IMR-90 (cell line): ENCODE data around the gene ATP10A. TPM values are rescaled to one million over a fixed set of nuclear protein-coding genes. Genes with fewer than 3 reads are reported as not detected.

ENCODE experiments used
- ATAC-seq: fragments of 200-7000 bp; cut with Tn5 transposase; 2 replicates; pipeline ENCODE4 v1.9.1; 2020; ENCODE audit warnings: low read depth, mild to moderate bottlenecking, moderate library complexity
- BruUV-seq: library from RNA; stranded (reverse); fragments of 400-500 nt; replicated peaks from 2 replicates; lab custom pipeline; 2021; lab: Mats Ljungman, UMichigan
- CTCF ChIA-PET: fragments of 300-600 bp; formaldehyde crosslinking; extraction: SDS; loops from one replicate; lab custom pipeline; 2021; ENCODE audit warnings: antibody characterized with exemption; lab: Yijun Ruan, JAX
- POLR2A ChIA-PET: fragments of 300-600 bp; sonication (Branson Sonifier 250); formaldehyde crosslinking; loops from one replicate; lab custom pipeline; 2022; ENCODE audit warnings: antibody characterized with exemption; ENCODE audit not compliant: unreplicated experiment; lab: Charles Lee
- DNase-seq: peaks from one replicate; pipeline ENCODE4 v3.0.0; 2013
- H2AFZ ChIP-seq: replicated peaks from 2 replicates; pipeline ENCODE3; 2013; ENCODE audit warnings: low read length, mild to moderate bottlenecking; ENCODE audit not compliant: poor library complexity
- H2AK5ac ChIP-seq: 2 replicates; pipeline ENCODE4 v1.6.1; 2013; ENCODE audit warnings: low read depth, low read length, inconsistent platforms
- H2AK9ac ChIP-seq: replicated peaks from 2 replicates; pipeline ENCODE3; 2013; ENCODE audit warnings: mild to moderate bottlenecking, low read depth, low read length, moderate library complexity; ENCODE audit not compliant: poor library complexity
- H2BK120ac ChIP-seq: 2 replicates; pipeline ENCODE4 v1.6.1; 2013; ENCODE audit warnings: low read depth, low read length, inconsistent platforms
- H2BK15ac ChIP-seq: 3 replicates; pipeline ENCODE4 v1.6.1; 2013; ENCODE audit warnings: low read depth, low read length, inconsistent platforms
- H2BK20ac ChIP-seq: 2 replicates; pipeline ENCODE4 v1.6.1; 2013; ENCODE audit warnings: low read depth, mild to moderate bottlenecking, inconsistent platforms, low read length, moderate library complexity
- H2BK5ac ChIP-seq: 2 replicates; pipeline ENCODE4 v1.6.1; 2013; ENCODE audit warnings: mild to moderate bottlenecking, low read depth, low read length, inconsistent platforms; ENCODE audit not compliant: poor library complexity, severe bottlenecking
- H3K14ac ChIP-seq: replicated peaks from 2 replicates; pipeline ENCODE4 v1.6.1; 2013; ENCODE audit warnings: low read depth, low read length, inconsistent platforms
- H3K18ac ChIP-seq: 2 replicates; pipeline ENCODE4 v1.6.1; 2013; ENCODE audit warnings: low read depth, low read length, control low read depth
- H3K23ac ChIP-seq: 2 replicates; pipeline ENCODE4 v1.6.1; 2013; ENCODE audit warnings: low read depth, low read length, inconsistent platforms
- H3K27ac ChIP-seq: 2 replicates; pipeline ENCODE4 v1.5.1; 2013; ENCODE audit warnings: mild to moderate bottlenecking, control low read depth, low read length; ENCODE audit not compliant: insufficient read depth
- H3K27me3 ChIP-seq: 2 replicates; pipeline ENCODE4 v1.6.1; 2013; ENCODE audit warnings: low read length; ENCODE audit not compliant: control insufficient read depth, insufficient read depth
- H3K36me3 ChIP-seq: 2 replicates; pipeline ENCODE4 v1.6.1; 2013; ENCODE audit warnings: low read length, mixed read lengths; ENCODE audit not compliant: control insufficient read depth, insufficient read depth
- H3K4ac ChIP-seq: 2 replicates; pipeline ENCODE4 v1.6.1; 2013; ENCODE audit warnings: low read depth, low read length, inconsistent platforms
- H3K4me1 ChIP-seq: 2 replicates; pipeline ENCODE4 v1.6.1; 2013; ENCODE audit warnings: low read length, mixed read lengths; ENCODE audit not compliant: control insufficient read depth, insufficient read depth
- H3K4me2 ChIP-seq: 2 replicates; pipeline ENCODE4 v1.6.1; 2013; ENCODE audit warnings: low read depth, mild to moderate bottlenecking, control low read depth, low read length, moderate library complexity
- H3K4me3 ChIP-seq: 2 replicates; pipeline ENCODE4 v1.5.1; 2013; ENCODE audit warnings: low read depth, mild to moderate bottlenecking, control low read depth, low read length, moderate library complexity; ENCODE audit not compliant: insufficient read depth
- H3K56ac ChIP-seq: 2 replicates; pipeline ENCODE4 v1.6.1; 2013; ENCODE audit warnings: low read length, inconsistent platforms; ENCODE audit not compliant: insufficient read depth; ENCODE audit errors: extremely low read depth
- H3K79me1 ChIP-seq, 2 experiments: 2 replicates each; pipeline ENCODE4 v1.6.1; 2013; ENCODE audit warnings: low read length in 2 of 2, inconsistent platforms in 1 of 2, low read depth in 1 of 2
- H3K9ac ChIP-seq: 2 replicates; pipeline ENCODE4 v1.6.1; 2013; ENCODE audit warnings: low read depth, low read length, control low read depth
- H3K9me1 ChIP-seq: 2 replicates; pipeline ENCODE4 v1.6.1; 2013; ENCODE audit warnings: low read length, inconsistent platforms; ENCODE audit not compliant: insufficient read depth
- H3K9me3 ChIP-seq: 2 replicates; pipeline ENCODE4 v1.6.1; 2013; ENCODE audit warnings: low read length; ENCODE audit not compliant: control insufficient read depth, insufficient read depth
- H4K20me1 ChIP-seq: 2 replicates; pipeline ENCODE4 v1.6.1; 2013; ENCODE audit warnings: low read length, inconsistent platforms; ENCODE audit not compliant: insufficient read depth
- H4K5ac ChIP-seq: 2 replicates; pipeline ENCODE4 v1.6.1; 2013; ENCODE audit warnings: mild to moderate bottlenecking, low read depth, low read length, control low read depth
- H4K8ac ChIP-seq, 2 experiments: 2 replicates each; pipeline ENCODE4 v1.6.1; 2013; ENCODE audit warnings: low read depth in 2 of 2, low read length in 2 of 2, control low read depth in 1 of 2, inconsistent platforms in 1 of 2
- H4K91ac ChIP-seq: 2 replicates; pipeline ENCODE4 v1.6.1; 2013; ENCODE audit warnings: low read depth, low read length, inconsistent platforms; ENCODE audit not compliant: insufficient read depth
- CEBPB ChIP-seq: IDR thresholded peaks from 2 replicates; pipeline ENCODE4 v1.6.1; 2012; ENCODE audit warnings: low read depth, low read length, improper control_type of control experiment
- CHD1 ChIP-seq: IDR thresholded peaks from 2 replicates; pipeline ENCODE4 v1.6.1; 2012; ENCODE audit warnings: low read depth, low read length, improper control_type of control experiment
- WGBS, 2 experiments: methylation state at CpG; one replicate each; pipeline versions ENCODE4 v1.1.5 to v1.1.7; 2013; ENCODE audit warnings: missing lambda C conversion rate in 2 of 2; ENCODE audit not compliant: insufficient read length in 1 of 2; ENCODE audit errors: extremely low coverage in 2 of 2; 5-methylcytosine and 5-hydroxymethylcytosine counted together
- dilution Hi-C: fragments of 300-500 bp; cut with HindIII; formaldehyde crosslinking; loops from one replicate; pipeline ENCODE4 v1.14.3; 2018; ENCODE audit warnings: low sequenced_read_pairs; ENCODE audit not compliant: unreplicated experiment
- in situ Hi-C: fragments of 300-500 bp; cut with MboI; formaldehyde crosslinking; loops from 3 replicates; pipeline ENCODE4 v1.14.3; 2019; ENCODE audit warnings: low sequenced_read_pairs, inconsistent platforms, mixed read lengths
- intact Hi-C: fragments of 100-400 bp; cut with micrococcal nuclease; formaldehyde crosslinking; loops from 2 replicates; pipeline ENCODE4 v1.10.0; 2022
- polyA plus RNA-seq, 3 experiments: library from polyadenylated mRNA; depleted of rRNA; stranded (reverse); fragments of >200 nt; gene quantifications; 2 replicates each; pipeline ENCODE4 v1.2.3, GENCODE V29; 2012; ENCODE audit warnings: low replicate concordance in 1 of 3
- total RNA-seq: library from RNA; depleted of rRNA; stranded (reverse); fragments of >200 nt; gene quantifications from 2 replicates; pipeline ENCODE4 v1.2.3, GENCODE V29; 2012

Gene ATP10A
- total and polyA plus RNA-seq, 2 of the 4 experiments (the other 2 are of a cell fraction): 13.8 to 16.0 TPM

- peak overlapping the region; percentile 11; the same call in 1 of the 2 replicates for H4K5ac ChIP-seq
- H3K79me1 ChIP-seq: peaks cover 17 to 71% of the 10 kb centered on the region in 2 experiments; a peak in 3 of 4 replicates
- peak overlapping the region in 1 of 2 experiments; percentile 53; a peak in 2 of 4 replicates for H4K8ac ChIP-seq
- no peak overlapping the region for H2BK15ac ChIP-seq
- peak overlapping the region; percentile 64; the same call in 1 of the 2 replicates for H2AK5ac ChIP-seq
- TF ChIP-seq CEBPB (no peak), CHD1 (no peak)
- peak overlapping the region; percentile 84 for H3K23ac ChIP-seq
- intact Hi-C loops (loop anchor here (1.0 to 5.0 kb wide), 4 partner anchors 12 to 170 kb away; no protein-coding TSS in a partner anchor), in situ Hi-C loops (no loop called here), dilution Hi-C loops (no loop called here)
- peak overlapping the region; percentile 34; the same call in 1 of the 2 replicates for H3K56ac ChIP-seq
- H3K9ac ChIP-seq: peak overlapping the region; percentile 78
- 16% methylated on average over 14 of the region's 19 CpGs; no CpG with 5 or more reads in 1 of the 2 experiments for WGBS, 2 experiments
- H3K4me2 ChIP-seq: peak overlapping the region; percentile 81
- H3K9me3 ChIP-seq: no peaks in the 10 kb centered on the region
- peak overlapping the region; percentile 85 for H3K14ac ChIP-seq
- H4K91ac ChIP-seq: peak overlapping the region; percentile 68
- H3K4me1 ChIP-seq: peaks cover 22% of the 10 kb centered on the region
- peaks cover 1% of the 10 kb centered on the region; the same call in 1 of the 2 replicates for H3K36me3 ChIP-seq
- peak overlapping the region; percentile 11; the same call in 1 of the 2 replicates for H3K27ac ChIP-seq
- peaks cover 11% of the 10 kb centered on the region; the same call in 1 of the 2 replicates for H4K20me1 ChIP-seq
- no TSS peak for BruUV-seq
- ATAC-seq: peak; percentile 21
- POLR2A ChIA-PET: interaction anchor here (0.5 to 0.9 kb wide), 2 partner anchors 76 to 113 kb away, joined by 3 read pairs; no protein-coding TSS in a partner anchor
- H2BK20ac ChIP-seq: no peak overlapping the region; the same call in 1 of the 2 replicates
- peak; percentile 33 for DNase-seq
- CTCF ChIA-PET: interaction anchor here (1.1 kb wide), 2 partner anchors 71 to 72 kb away, joined by 3 read pairs; no protein-coding TSS in a partner anchor
- peak overlapping the region; percentile 84 for H3K4me3 ChIP-seq
- H3K27me3 ChIP-seq: no peaks in the 10 kb centered on the region
- peaks cover 28% of the 10 kb centered on the region for H3K9me1 ChIP-seq
- peak overlapping the region; percentile 62; the same call in 1 of the 2 replicates for H2BK120ac ChIP-seq
- H2BK5ac ChIP-seq: peak overlapping the region; percentile 62
- H2AFZ ChIP-seq: peak overlapping the region; percentile 88
- H3K18ac ChIP-seq: no peak overlapping the region
- peak overlapping the region; percentile 86 for H3K4ac ChIP-seq
- peak overlapping the region; percentile 91 for H2AK9ac ChIP-seq
These were observed 1.1 kb downstream of the ATP10A start for GRCh38 chr15:25862071-25862471.
